GM23338 (cell line): Measurements from ENCODE around the gene CYP1A2. TPM values are rescaled to one million over a fixed set of nuclear protein-coding genes. Genes with fewer than 3 reads are reported as not detected.

Experiments
- ATAC-seq: fragments of 200-7000 bp; cut with Tn5 transposase; 3 replicates; pipeline ENCODE4 v1.9.1; 2020
- DNase-seq: peaks from one replicate; pipeline ENCODE4 v3.0.0-alpha.2; 2015; ENCODE audit warnings: low spot score
- H2AFZ ChIP-seq: fragments of 200-600 bp; sonication (generic); 2 replicates; pipeline ENCODE4 v1.8.0; 2016; ENCODE audit warnings: antibody characterized with exemption, mild to moderate bottlenecking, moderate library complexity
- H3F3A ChIP-seq: fragments of 200-600 bp; sonication (generic); replicated peaks from 2 replicates; pipeline ENCODE4 v1.8.0; 2017; ENCODE audit warnings: antibody characterized with exemption, mixed run types, low read depth
- H3K27ac ChIP-seq: fragments of 200-600 bp; sonication (generic); 2 replicates; pipeline ENCODE4 v1.6.1; 2016; ENCODE audit warnings: low read depth
- H3K27me3 ChIP-seq: fragments of 200-600 bp; sonication (generic); 2 replicates; pipeline ENCODE4 v1.8.0; 2016; ENCODE audit warnings: mild to moderate bottlenecking, mixed run types, moderate library complexity; ENCODE audit not compliant: insufficient read depth
- H3K36me3 ChIP-seq: fragments of 200-600 bp; sonication (generic); 2 replicates; pipeline ENCODE4 v1.8.0; 2016; ENCODE audit warnings: mild to moderate bottlenecking; ENCODE audit not compliant: insufficient read depth
- H3K4me1 ChIP-seq: fragments of 200-600 bp; sonication (generic); 2 replicates; pipeline ENCODE4 v1.8.0; 2016; ENCODE audit warnings: mild to moderate bottlenecking, moderate library complexity; ENCODE audit not compliant: insufficient read depth
- H3K4me2 ChIP-seq: fragments of 200-600 bp; sonication (generic); 2 replicates; pipeline ENCODE4 v1.7.1; 2017; ENCODE audit warnings: mixed run types
- H3K4me3 ChIP-seq: fragments of 200-600 bp; sonication (generic); 2 replicates; pipeline ENCODE4 v1.6.1; 2016; ENCODE audit warnings: mixed run types
- H3K79me2 ChIP-seq: fragments of 200-600 bp; sonication (generic); replicated peaks from 2 replicates; pipeline ENCODE4 v1.8.0; 2017; ENCODE audit warnings: mild to moderate bottlenecking; ENCODE audit not compliant: insufficient read depth
- H3K9me2 ChIP-seq: fragments of 200-600 bp; sonication (generic); 2 replicates; pipeline ENCODE4 v1.8.0; 2017; ENCODE audit not compliant: insufficient read depth
- H4K20me1 ChIP-seq: fragments of 200-600 bp; sonication (generic); replicated peaks from 2 replicates; pipeline ENCODE4 v1.8.0; 2017; ENCODE audit warnings: mild to moderate bottlenecking; ENCODE audit not compliant: insufficient read depth
- H3K27ac Mint-ChIP-seq: 2 replicates; pipeline ENCODE4 v1.8.0; 2020; ENCODE audit warnings: inconsistent platforms, mild to moderate bottlenecking, moderate library complexity, mixed read lengths
- H3K27me3 Mint-ChIP-seq: 3 replicates; pipeline ENCODE4 v1.8.0; 2022; ENCODE audit warnings: low read depth, mild to moderate bottlenecking, moderate library complexity, mixed read lengths, inconsistent platforms; ENCODE audit not compliant: insufficient read depth, poor library complexity
- H3K36me3 Mint-ChIP-seq: 3 replicates; pipeline ENCODE4 v1.8.0; 2021; ENCODE audit warnings: low read depth, mild to moderate bottlenecking, inconsistent platforms, moderate library complexity, mixed read lengths
- H3K4me1 Mint-ChIP-seq: 3 replicates; pipeline ENCODE4 v1.8.0; 2020; ENCODE audit warnings: mild to moderate bottlenecking, inconsistent platforms, mixed read lengths
- H3K4me3 Mint-ChIP-seq: 3 replicates; pipeline ENCODE4 v1.8.0; 2021; ENCODE audit warnings: moderate library complexity, mild to moderate bottlenecking, inconsistent platforms, mixed read lengths
- H3K9me3 Mint-ChIP-seq: 3 replicates; pipeline ENCODE4 v1.8.0; 2020; ENCODE audit warnings: moderate library complexity, mild to moderate bottlenecking, inconsistent platforms, mixed read lengths
- CTCF ChIP-seq, 2 experiments: fragments of 200-600 bp in 1 of 2; sonication (generic) in 1 of 2; conservative IDR thresholded peaks; 2 replicates each; pipeline versions ENCODE4 v1.5.1 to v1.6.1; 2016 to 2017; ENCODE audit warnings: antibody characterized with exemption in 2 of 2, low read depth in 2 of 2, mild to moderate bottlenecking in 2 of 2, moderate library complexity in 1 of 2
- ETS1 ChIP-seq: IDR thresholded peaks from 2 replicates; pipeline ENCODE4 v1.6.1; 2016; ENCODE audit warnings: antibody characterized with exemption
- POLR2AphosphoS5 ChIP-seq: IDR thresholded peaks from 2 replicates; pipeline ENCODE4 v1.6.1; 2016; ENCODE audit warnings: antibody characterized with exemption, low read depth
- REST ChIP-seq: IDR thresholded peaks from one replicate; pipeline ENCODE4 v1.6.1; 2018; ENCODE audit warnings: antibody characterized with exemption; ENCODE audit not compliant: unreplicated experiment
- STAT1 ChIP-seq: IDR thresholded peaks from one replicate; pipeline ENCODE4 v1.6.1; 2016; ENCODE audit warnings: antibody characterized with exemption; ENCODE audit not compliant: unreplicated experiment
- ZNF331 ChIP-seq: fragments of 250-450 bp; sonication (Bioruptor Pico); IDR thresholded peaks from 2 replicates; pipeline ENCODE4 v1.5.0; 2020; ENCODE audit warnings: low read depth, mild to moderate bottlenecking, moderate library complexity
- ZNF462 ChIP-seq: fragments of 250-450 bp; sonication (Bioruptor Pico); IDR thresholded peaks from 2 replicates; pipeline ENCODE4 v1.5.0; 2020; ENCODE audit warnings: mild to moderate bottlenecking, moderate library complexity
- polyA plus RNA-seq: library from polyadenylated mRNA; unstranded; fragments of >200 nt; fragmentation: Nextera tagmentation; extraction: Ambion mirVana; gene quantifications from 2 replicates; pipeline ENCODE4 v1.2.1, GENCODE V29; 2016
- total RNA-seq: library from RNA; depleted of rRNA; stranded (reverse); fragments of >200 nt; shearing (Covaris generic); gene quantifications from 2 replicates; pipeline ENCODE4 v1.2.3, GENCODE V29; 2014

The CYP1A2 gene
- total and polyA plus RNA-seq, 2 experiments from 2014 or later, result not detected

- no peak for TF ChIP-seq ETS1
- peak; percentile 36; the same call in 1 of the 2 replicates for TF ChIP-seq POLR2AphosphoS5
These were observed 33.0 kb downstream of the CYP1A2 start, which contains the start of gene CSK (continued) for GRCh38 chr15:74781431-74782258.

GRCh38 chr15:74782259-74783071, 33.8 kb downstream of the CYP1A2 start:
- Histone ChIP-seq H3F3A (no peaks in the 10 kb centered on the region), H3K9me2 (no peaks in the 10 kb centered on the region), H3K27me3 (peaks cover 19% of the 10 kb centered on the region), H3K79me2 (peaks cover 5% of the 10 kb centered on the region), H3K4me1 (peaks cover 13% of the 10 kb centered on the region), H2AFZ (0 out of 2 replicates have a peak overlapping the region, but pooled peaks have one; percentile 63), H3K4me3 (peak overlapping the region; percentile 79), H3K4me2 (peak overlapping the region; percentile 96), H4K20me1 (peaks cover 22% of the 10 kb centered on the region), H3K27ac (no peak overlapping the region), H3K36me3 (no peaks in the 10 kb centered on the region)
- H3K4me1 Mint-ChIP-seq, result peaks cover 35% of the 10 kb centered on the region
- H3K36me3 Mint-ChIP-seq, result no peaks in the 10 kb centered on the region
- DNase-seq, result peak; percentile 58
- peak; percentile 11 for ATAC-seq
- no peak overlapping the region for H3K27ac Mint-ChIP-seq
- H3K27me3 Mint-ChIP-seq, result peaks cover 23% of the 10 kb centered on the region
- H3K9me3 Mint-ChIP-seq, result no peaks in the 10 kb centered on the region
- peak overlapping the region; percentile 82 for H3K4me3 Mint-ChIP-seq
- TF ChIP-seq REST, result no peak
- TF ChIP-seq STAT1, result no peak
- TF ChIP-seq CTCF (conservative IDR thresholded peaks at IDR 0.05; ENCODE audit: low read depth in 2 of 2), result no peak
- no peak; the same call in 1 of the 2 replicates for TF ChIP-seq POLR2AphosphoS5
- no peak for TF ChIP-seq ETS1
- no peak for TF ChIP-seq ZNF462 (CRISPR knock-in tag)
- TF ChIP-seq ZNF331, result no peak
